CD4-positive, alpha-beta T cell treated with Interferon gamma for 1 hour (primary cell): Measurements from ENCODE around the gene APBA2.
A peak's percentile ranks its signal among the peaks of the same experiment; 100 is the strongest.

Source experiments
- DNase-seq: peaks from one replicate; pipeline ENCODE4 v3.0.0-alpha.2; 2020

APBA2 gene

DNA sequence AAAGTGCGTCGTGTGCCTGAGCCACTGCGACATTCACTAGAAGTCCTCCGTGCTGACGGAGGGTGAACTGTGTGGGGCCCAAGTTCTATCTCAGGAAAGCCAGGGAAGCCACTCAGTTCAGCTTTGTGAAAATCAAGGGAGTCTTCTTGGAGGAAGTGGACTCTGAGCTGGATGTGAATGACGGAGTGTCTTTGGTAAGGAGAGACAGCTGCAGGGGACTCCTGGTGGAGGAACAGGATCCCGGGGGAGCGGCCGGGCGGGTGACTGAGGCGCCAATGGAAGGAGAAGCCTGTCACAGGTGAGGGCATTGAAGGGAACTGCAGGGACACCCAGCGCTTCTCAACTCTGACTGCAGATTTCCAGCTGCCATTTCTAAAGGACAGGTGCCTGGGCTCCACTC lies 75.6 kb downstream of the APBA2 start:
- DNase-seq, result no peak

- no peak for DNase-seq
Measured at GRCh38 chr15:28962851-28963710, 77.3 kb downstream of the APBA2 start.

DNA sequence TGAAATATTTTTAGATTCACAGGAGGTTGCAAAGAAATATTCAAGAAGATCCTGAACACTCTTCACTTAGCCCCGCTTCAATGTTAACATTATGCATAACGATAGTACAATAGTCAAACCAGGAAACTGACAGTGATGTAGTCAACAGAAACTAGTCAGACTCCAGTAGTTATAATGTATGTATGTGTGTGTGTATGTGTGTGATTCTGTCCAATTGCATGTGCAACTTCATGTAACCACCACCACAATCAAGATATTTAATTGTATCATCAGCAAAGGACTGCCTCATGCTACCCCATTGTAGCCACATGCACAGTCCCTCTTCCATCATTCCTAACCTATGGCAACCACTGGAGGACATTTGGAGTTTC lies 77.9 kb downstream of the APBA2 start:
- DNase-seq, result no peak

DNA sequence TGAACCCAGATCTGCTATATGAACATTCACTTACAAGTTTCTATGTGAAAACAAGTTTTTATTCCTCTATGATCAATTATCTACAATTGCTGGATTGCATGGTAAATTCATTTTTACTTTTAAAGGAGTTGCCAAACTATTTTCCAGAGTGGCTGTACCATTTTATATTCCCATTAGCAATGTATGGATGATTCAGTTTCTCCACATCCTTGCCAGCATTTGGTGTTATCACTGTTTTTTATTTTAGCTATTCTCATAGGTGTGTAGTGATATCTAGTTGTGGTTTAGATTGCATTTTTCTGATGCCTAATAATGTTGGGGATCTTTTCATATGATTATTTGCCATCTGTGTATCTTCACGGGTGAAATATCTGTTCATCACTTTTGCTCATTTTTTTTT lies 78.3 kb downstream of the APBA2 start:
- no peak for DNase-seq

GRCh38 chr15:28967066-28967465 lies 81.3 kb downstream of the APBA2 start:
- no peak for DNase-seq

GRCh38 chr15:28967990-28968389 lies 82.2 kb downstream of the APBA2 start:
- DNase-seq, result no peak

- no peak for DNase-seq
Measured at GRCh38 chr15:28969511-28970085, 83.8 kb downstream of the APBA2 start.

- peak; percentile 48 for DNase-seq
Measured at GRCh38 chr15:28974142-28974541, 88.4 kb downstream of the APBA2 start.

DNA sequence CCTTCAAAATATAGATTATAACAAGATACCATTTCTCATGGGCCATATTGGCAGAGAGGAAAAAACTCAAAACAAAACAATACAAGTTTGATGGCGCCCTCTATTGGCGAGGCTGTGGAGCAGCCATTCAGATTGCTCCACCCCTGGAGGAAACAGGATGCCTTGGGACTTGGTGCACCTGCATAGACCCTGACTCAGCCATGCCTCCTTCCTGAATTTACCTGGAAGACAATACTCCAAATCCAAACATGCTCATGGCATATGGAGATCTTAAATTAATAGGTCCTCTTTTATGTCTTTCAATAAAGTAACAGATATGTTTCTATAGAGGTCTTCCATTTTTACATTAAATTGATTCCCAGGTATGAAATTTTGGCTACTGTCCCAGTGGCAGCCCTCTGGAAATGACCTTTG lies 90.0 kb downstream of the APBA2 start:
- peak; percentile 56 for DNase-seq

GRCh38 chr15:28977377-28978010 lies 91.7 kb downstream of the APBA2 start:
- DNase-seq, result no peak

DNA sequence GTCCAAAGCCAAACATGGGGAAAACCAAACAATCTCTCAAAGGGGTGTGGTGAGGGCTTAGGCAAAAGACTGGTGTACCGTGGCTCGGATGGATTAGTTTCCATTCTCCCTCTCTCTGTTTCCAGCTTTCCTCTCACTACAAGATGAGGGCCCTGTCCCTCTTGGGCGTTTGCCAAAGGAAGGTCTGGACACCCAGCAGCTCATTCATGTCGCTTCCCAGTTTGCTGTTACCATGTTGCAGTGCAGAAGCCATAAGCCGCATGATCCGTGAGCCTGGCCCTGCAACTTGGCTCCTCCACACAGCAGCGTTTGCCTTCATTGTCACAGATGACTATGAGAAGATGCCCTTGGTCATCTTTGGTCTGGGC lies 92.2 kb downstream of the APBA2 start:
- DNase-seq, result no peak

GRCh38 chr15:28978661-28979060 lies 92.9 kb downstream of the APBA2 start:
- DNase-seq, result no peak

- no peak for DNase-seq
Measured at GRCh38 chr15:28979208-28979841, 93.6 kb downstream of the APBA2 start.

GRCh38 chr15:28980709-28981350 lies 95.1 kb downstream of the APBA2 start:
- DNase-seq, result no peak

- no peak for DNase-seq
Measured at GRCh38 chr15:28981351-28981720, 95.6 kb downstream of the APBA2 start.

- no peak for DNase-seq
Measured at GRCh38 chr15:28981921-28982320, 96.1 kb downstream of the APBA2 start.

GRCh38 chr15:28982886-28983285 lies 97.1 kb downstream of the APBA2 start:
- no peak for DNase-seq

DNA sequence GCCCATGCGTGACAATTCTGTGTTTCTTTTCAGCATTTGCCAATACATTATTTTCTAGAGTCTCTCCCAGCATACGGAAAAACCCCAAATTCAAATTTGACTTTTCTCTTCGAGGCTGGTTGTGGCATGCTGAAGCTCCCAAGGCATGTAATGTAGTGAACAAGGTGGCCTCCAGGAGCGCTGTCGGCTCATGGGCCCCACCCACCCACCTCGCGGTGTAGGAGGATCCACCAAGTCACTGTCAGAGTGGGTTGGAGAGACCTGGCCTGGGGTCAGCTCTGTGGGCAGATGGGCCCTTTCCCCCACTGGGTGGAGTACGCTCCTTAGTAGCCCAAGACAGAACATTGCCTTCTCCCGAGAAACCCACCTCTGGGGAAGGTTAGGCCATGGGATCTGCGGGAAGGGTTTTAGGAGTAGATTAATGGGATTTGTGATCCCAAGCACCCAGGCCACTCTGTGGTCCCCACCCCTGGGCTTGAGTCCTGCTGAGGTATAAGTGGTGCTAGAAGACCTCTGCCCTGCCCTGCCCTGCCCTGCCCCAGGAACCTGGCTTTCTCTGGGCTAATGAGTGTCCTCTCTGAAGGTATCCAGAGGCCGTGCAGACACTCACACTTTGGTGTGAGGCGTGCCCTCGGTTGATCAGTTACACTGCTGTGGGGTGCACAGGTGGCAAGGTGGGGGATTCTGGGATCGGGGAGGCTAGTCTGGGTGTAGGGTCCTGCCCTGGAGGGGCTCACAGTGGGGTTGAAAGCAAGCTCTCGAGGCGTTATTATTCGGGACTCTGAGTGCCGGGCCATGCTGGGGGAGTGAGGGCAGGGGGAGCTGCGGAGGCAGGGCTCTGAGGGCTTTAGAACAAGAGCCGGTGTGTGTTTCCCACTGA lies 97.9 kb downstream of the APBA2 start:
- DNase-seq, result no peak

DNA sequence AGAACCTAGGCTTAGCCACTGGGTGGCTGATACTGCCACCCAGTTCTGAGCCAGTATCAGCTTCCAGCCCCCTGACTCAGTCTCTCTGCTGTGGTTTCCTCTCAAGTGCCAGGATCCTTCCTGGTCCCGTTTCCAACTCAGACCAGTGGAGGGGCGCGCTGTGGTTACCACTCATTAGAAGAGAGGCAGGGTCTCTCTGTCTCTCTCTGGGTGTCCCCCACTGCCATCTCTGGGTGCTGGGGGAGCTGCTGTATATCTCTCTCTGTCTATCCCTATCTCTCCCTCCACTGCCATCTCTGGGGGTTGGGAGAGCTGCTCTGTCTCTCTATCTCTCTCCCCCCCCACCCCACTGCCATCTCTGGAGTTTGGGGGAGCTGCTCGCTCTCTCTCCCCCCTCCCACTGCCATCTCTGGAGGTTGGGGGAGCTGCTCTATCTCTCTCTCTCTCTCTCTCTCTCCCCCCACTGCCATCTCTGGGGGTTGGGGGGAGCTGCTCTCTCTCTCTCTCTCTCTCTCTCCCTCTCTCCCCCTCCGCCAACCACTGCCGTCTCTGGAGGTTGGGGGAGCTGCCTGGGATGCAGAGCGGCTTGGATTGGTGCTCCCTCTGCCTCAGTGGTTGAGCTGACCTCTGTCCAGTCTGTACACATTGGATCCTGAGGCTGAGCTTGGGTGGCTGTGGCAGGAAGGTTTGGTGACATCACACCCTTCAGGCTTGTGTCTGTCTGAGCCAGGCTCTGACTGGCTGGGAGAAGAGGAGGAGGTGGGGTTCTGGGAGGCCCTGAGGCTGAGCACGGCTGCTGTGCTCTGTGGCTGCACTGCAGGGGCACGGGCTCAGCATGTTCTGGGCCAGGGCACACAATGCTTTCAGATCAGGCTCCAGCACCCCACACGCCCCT lies 98.9 kb downstream of the APBA2 start:
- DNase-seq, result peak; percentile 46

DNA sequence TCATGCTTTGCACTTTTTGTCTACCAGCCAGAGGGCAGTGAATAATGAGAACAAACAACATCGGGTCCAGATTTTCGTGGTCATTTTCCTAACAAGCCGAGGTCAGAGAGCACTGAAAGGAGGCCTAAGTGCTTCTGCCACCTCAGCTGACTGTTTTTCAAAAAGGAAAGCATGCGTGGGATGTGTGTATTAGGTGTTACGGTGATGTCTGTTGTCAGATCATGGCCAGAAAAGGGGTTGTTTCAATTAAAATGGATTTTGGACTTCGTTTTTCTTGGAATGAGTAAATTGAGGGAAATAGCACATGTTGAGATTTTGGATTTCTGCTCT lies 99.5 kb downstream of the APBA2 start:
- no peak for DNase-seq

GRCh38 chr15:28985691-28986090 lies 99.9 kb downstream of the APBA2 start:
- no peak for DNase-seq
